ENCODE measurements around the gene RIMBP2.

Gene RIMBP2

GRCh38 chr12:130524759-130525158, 191.3 kb downstream of the RIMBP2 start:
- DNase-seq: no peak

GRCh38 chr12:130523863-130524614, 192.1 kb downstream of the RIMBP2 start:
- no peak for DNase-seq

- no peak for DNase-seq
Observed at GRCh38 chr12:130523208-130523607, 192.9 kb downstream of the RIMBP2 start.

- no peak for DNase-seq
Observed at GRCh38 chr12:130522244-130522834, 193.8 kb downstream of the RIMBP2 start.

GRCh38 chr12:130521375-130522124, 194.5 kb downstream of the RIMBP2 start:
- DNase-seq: no peak

- DNase-seq: no peak
Observed at GRCh38 chr12:130520784-130521183, 195.3 kb downstream of the RIMBP2 start.

GRCh38 chr12:130517588-130517987, 198.5 kb downstream of the RIMBP2 start:
- no peak for DNase-seq

- no peak for DNase-seq
Observed at GRCh38 chr12:130514149-130514551, 201.9 kb downstream of the RIMBP2 start.

- DNase-seq: no peak
Observed at GRCh38 chr12:130513556-130513955, 202.5 kb downstream of the RIMBP2 start.

- DNase-seq: no peak
Observed at GRCh38 chr12:130511285-130511684, 204.8 kb downstream of the RIMBP2 start.

GRCh38 chr12:130509454-130509853, 206.6 kb downstream of the RIMBP2 start:
- no peak for DNase-seq

- DNase-seq: no peak
Observed at GRCh38 chr12:130508847-130509246, 207.3 kb downstream of the RIMBP2 start.

- no peak for DNase-seq
Observed at GRCh38 chr12:130508318-130508717, 207.8 kb downstream of the RIMBP2 start.

GRCh38 chr12:130506844-130507243, 209.3 kb downstream of the RIMBP2 start:
- DNase-seq: no peak

GRCh38 chr12:130504840-130505175, 211.3 kb downstream of the RIMBP2 start:
- no peak for DNase-seq

GRCh38 chr12:130504110-130504839, 211.8 kb downstream of the RIMBP2 start:
- no peak for DNase-seq

- no peak for DNase-seq
Observed at GRCh38 chr12:130501821-130502220, 214.3 kb downstream of the RIMBP2 start.

- no peak for DNase-seq
Observed at GRCh38 chr12:130500835-130501330, 215.2 kb downstream of the RIMBP2 start.

GRCh38 chr12:130499474-130499873, 216.6 kb downstream of the RIMBP2 start:
- DNase-seq: no peak

- no peak for DNase-seq
Observed at GRCh38 chr12:130498589-130499385, 217.3 kb downstream of the RIMBP2 start.

- DNase-seq: no peak
Observed at GRCh38 chr12:130497991-130498390, 218.1 kb downstream of the RIMBP2 start.

GRCh38 chr12:130497321-130497720, 218.8 kb downstream of the RIMBP2 start:
- no peak for DNase-seq
